ENCODE data around the gene SYK.

DNA sequence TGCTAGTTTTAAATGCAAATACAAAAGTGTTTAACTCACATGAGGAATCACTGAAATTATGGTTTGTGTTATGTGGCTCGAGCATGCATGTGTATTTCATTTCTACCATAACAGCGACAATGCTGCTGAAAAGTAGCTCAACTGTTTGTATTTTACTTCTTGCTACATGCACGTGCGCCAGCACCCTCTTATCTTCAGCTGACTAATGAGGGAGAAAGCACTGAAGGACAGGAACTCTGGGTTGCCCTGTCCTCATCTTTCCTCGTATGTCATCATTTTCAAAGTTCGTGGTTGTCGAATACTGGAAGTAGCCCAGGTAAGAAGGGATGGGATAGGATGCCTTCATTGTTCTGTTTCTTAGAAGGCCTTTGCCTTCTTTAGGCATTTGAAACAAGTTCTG lies 120.3 kb downstream of the SYK start:
- TF ChIP-seq, protein P1, sequence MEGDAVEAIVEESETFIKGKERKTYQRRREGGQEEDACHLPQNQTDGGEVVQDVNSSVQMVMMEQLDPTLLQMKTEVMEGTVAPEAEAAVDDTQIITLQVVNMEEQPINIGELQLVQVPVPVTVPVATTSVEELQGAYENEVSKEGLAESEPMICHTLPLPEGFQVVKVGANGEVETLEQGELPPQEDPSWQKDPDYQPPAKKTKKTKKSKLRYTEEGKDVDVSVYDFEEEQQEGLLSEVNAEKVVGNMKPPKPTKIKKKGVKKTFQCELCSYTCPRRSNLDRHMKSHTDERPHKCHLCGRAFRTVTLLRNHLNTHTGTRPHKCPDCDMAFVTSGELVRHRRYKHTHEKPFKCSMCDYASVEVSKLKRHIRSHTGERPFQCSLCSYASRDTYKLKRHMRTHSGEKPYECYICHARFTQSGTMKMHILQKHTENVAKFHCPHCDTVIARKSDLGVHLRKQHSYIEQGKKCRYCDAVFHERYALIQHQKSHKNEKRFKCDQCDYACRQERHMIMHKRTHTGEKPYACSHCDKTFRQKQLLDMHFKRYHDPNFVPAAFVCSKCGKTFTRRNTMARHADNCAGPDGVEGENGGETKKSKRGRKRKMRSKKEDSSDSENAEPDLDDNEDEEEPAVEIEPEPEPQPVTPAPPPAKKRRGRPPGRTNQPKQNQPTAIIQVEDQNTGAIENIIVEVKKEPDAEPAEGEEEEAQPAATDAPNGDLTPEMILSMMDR (conservative IDR thresholded peaks at IDR 0.05 in 1 of 2, IDR thresholded peaks at IDR 0.05 in 1 of 2; ENCODE audit: low read depth in 1 of 2, low read length in 2 of 2): no peak
- TF ChIP-seq EZH2 (IDR thresholded peaks at IDR 0.05; ENCODE audit: low read length, missing control alignments): no peak
